NCI-H2029 treated with DMSO at 0.1 percent for 48 hours (cell line): ENCODE results near the gene PEAK1.
"Not testable (repeated sequence)": the region's sequence is repeated elsewhere in the genome, so short reads cannot be mapped to it uniquely, and the experiment has no call there.

Experiments
- DNase-seq: peaks from one replicate; lab custom pipeline; 2025; lab: John Stamatoyannopoulos, UW

PEAK1 gene

GRCh38 chr15:77173487-77173886 is 246.4 kb downstream of the PEAK1 start:
- DNase-seq: no peak

- DNase-seq: no peak
These were observed 248.5 kb downstream of the PEAK1 start for GRCh38 chr15:77171221-77171967.

- no peak for DNase-seq
These were observed 251.3 kb downstream of the PEAK1 start for GRCh38 chr15:77168616-77169015.

- no peak for DNase-seq
These were observed 251.8 kb downstream of the PEAK1 start for GRCh38 chr15:77168141-77168540.

GRCh38 chr15:77167406-77167805 is 252.5 kb downstream of the PEAK1 start:
- no peak for DNase-seq

- DNase-seq: no peak
These were observed 256.0 kb downstream of the PEAK1 start for GRCh38 chr15:77163781-77164384.

- no peak for DNase-seq
These were observed 256.9 kb downstream of the PEAK1 start for GRCh38 chr15:77162872-77163633.

DNA sequence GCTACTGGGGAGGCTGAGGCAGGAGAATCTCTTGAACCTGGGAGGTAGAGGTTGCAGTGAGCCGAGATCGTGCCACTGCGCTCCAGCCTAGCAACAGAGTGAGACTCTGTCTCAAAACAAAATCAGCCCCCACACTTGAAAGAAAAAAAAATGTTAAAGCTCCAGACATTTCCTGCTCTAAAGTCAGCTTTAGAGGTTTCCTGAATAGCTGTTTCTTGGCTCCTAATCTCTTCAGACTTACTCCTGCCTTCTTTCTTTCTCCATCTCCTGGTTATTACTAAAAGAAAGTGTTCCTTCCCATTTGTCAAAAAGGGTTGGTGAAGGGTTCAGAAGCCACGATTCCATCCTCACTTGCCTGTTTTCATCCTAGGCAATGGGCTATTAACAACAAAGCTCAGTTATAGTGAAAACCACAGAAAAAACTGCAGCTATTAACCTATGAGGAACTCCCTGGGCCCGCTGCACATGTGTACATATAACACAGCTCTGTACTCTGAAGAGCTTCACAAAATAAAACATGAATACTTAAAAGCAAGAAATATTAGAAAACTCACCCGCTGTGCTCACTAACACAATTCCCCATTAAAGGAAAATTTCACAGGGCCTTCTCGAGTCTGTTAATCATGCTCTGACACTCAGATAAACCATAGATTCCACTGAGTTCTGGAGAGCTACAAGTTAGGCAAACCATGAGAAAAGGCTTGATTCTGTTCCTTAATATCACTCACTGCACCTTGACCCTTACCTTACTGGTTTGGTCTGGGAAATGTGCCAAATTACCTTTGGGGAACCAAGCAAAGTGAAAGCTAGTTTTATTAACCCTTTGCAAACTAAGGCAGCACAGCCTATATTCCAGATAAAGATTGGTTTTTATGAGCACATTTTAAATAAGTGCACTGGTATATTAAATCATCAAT is 259.1 kb downstream of the PEAK1 start:
- peak; percentile 8 for DNase-seq

GRCh38 chr15:77156000-77156399 is 263.9 kb downstream of the PEAK1 start:
- not testable (repeated sequence) for DNase-seq

- no peak for DNase-seq
These were observed 271.7 kb downstream of the PEAK1 start for GRCh38 chr15:77148191-77148590.

GRCh38 chr15:77145370-77145769 is 274.5 kb downstream of the PEAK1 start:
- no peak for DNase-seq

- no peak for DNase-seq
These were observed 275.3 kb downstream of the PEAK1 start for GRCh38 chr15:77144492-77145070.

GRCh38 chr15:77144026-77144425 is 275.9 kb downstream of the PEAK1 start:
- no peak for DNase-seq

DNA sequence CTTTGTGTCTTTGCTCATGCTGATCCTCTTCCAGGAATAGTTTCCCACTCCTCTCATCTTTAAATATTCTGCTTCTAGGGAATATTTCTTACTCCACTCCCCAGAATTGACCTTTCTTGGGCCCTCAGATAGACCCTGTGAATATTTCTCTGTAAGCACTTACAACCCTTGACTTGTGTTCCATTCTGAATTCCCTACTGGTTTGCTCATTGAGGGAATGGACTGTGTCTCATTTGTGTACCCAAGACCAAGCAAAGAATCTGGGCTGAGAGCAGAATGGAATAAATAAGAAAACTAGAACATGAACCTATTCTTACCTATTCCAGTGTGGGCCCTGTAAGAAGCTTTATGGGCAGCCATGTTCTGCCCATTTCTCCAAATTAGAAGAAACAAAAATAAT is 276.3 kb downstream of the PEAK1 start:
- no peak for DNase-seq

- DNase-seq: no peak
These were observed 276.7 kb downstream of the PEAK1 start for GRCh38 chr15:77143191-77143590.

GRCh38 chr15:77140220-77140619 is 279.7 kb downstream of the PEAK1 start:
- DNase-seq: no peak

DNA sequence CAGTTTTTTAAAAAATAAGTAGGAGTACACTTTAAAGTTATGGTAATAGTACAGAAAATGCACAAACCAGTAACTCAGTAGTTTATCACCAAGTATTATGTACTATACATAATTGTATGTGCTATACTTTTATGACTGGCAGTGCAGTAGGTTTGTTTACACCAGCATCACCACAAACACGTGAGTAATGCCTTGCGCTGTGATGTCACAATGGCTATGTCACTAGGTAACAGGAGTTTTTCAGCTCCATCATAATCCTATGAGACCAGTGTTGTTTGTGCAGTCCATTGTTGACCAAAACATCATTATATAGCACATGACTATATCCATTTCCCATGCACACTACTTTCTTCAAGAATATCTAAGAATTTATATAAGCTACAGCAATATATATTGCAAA is 280.6 kb downstream of the PEAK1 start:
- no peak for DNase-seq

DNA sequence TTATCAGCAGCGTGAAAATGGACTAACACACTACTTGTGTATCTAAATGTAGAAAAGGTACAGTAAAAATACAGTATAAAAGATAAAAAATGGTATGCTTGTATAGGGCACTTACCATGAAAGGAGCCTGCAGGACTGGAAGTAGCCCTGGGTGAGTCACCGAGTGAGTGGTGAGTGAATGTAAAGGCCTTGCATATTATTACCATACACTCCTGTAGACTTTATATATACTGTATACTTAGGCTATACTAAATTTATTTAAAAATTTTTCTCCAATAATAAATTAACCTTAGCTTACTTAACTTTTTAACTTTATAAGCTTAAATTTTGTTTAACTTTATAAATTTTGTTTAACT is 281.8 kb downstream of the PEAK1 start:
- DNase-seq: no peak

DNA sequence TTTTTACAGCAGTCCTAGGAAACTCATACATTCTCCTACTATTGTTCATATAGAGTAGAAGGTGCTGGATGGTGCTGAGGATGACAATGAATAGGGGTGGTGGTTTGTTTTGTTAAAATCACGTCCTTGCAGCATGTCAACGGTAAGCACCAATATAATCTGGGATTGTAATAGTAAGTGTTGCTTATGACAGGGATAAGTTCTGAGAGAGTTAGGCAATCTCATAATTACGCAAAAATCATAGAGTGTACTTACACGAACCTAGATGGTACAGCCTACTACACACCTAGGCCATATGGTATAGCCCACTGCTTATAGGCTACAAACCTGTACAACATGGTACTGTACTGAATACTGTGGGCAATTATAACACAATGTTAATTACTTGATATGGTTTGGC is 284.7 kb downstream of the PEAK1 start:
- no peak for DNase-seq

DNA sequence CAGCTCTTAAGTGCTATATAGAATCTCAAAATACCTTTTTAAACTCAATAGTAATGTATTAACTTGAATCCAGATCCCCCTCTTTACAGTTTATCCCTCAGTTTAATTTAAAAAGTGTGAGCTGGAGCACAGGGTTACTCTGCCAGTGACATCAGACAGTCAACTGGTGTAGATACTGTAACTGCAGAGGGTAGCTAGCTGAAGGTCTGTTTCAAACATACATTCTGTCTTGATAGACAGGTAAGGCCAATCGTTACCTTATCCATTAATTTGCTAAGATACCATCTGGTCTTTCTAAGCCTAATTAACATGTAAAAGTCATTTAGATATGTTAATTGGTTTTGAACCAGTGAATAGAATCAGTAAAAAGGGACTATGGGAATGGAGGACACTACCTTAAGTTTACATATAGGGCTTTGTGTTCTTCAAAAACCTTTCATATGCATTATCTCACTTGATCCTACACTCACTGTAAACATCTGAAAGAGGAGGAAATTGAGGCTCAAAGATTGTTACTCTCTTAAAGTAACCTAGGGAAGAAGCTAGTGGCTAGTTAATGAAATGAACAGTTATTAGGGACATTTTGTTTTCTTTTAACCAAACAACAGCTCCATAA is 289.5 kb downstream of the PEAK1 start:
- no peak for DNase-seq

- DNase-seq: no peak
These were observed 292.3 kb downstream of the PEAK1 start for GRCh38 chr15:77127626-77128025.
